PFSK-1 (cell line): ENCODE results near the gene NR3C2.

Experiments used
- FOXP2 ChIP-seq: optimal IDR thresholded peaks from 2 replicates; pipeline ENCODE3; 2011; ENCODE audit warnings: borderline replicate concordance, control low read depth, inconsistent platforms; ENCODE audit not compliant: insufficient read depth; ENCODE audit errors: extremely low read length, extremely low read depth
- POLR2AphosphoS5 ChIP-seq: IDR thresholded peaks from 2 replicates; pipeline ENCODE4 v1.6.1; 2012; ENCODE audit warnings: low read depth, mild to moderate bottlenecking, control low read depth, low read length, moderate library complexity
- REST ChIP-seq, 2 experiments: IDR thresholded peaks; 2 replicates each; pipeline versions ENCODE4 v1.6.1 to v1.8.0; 2011 to 2012; ENCODE audit warnings: low read depth in 2 of 2, low read length in 2 of 2, control low read depth in 1 of 2, inconsistent platforms in 1 of 2, mild to moderate bottlenecking in 1 of 2, moderate library complexity in 1 of 2; ENCODE audit not compliant: insufficient read depth in 1 of 2
- SIN3A ChIP-seq: IDR thresholded peaks from 2 replicates; pipeline ENCODE4 v1.6.1; 2012; ENCODE audit warnings: mild to moderate bottlenecking, low read length, moderate library complexity, borderline replicate concordance; ENCODE audit not compliant: insufficient read depth
- TAF1 ChIP-seq: IDR thresholded peaks from 2 replicates; pipeline ENCODE4 v1.6.1; 2012; ENCODE audit warnings: low read length, control low read depth, borderline replicate concordance; ENCODE audit not compliant: insufficient read depth

NR3C2 gene

GRCh38 chr4:148044089-148044911, 397.9 kb downstream of the NR3C2 start:
- no peak for TF ChIP-seq FOXP2
- TF ChIP-seq TAF1 = no peak
- TF ChIP-seq REST (IDR thresholded peaks at IDR 0.05; ENCODE audit: insufficient read depth in 1 of 2, low read depth in 2 of 2, low read length in 2 of 2) = no peak
- no peak for TF ChIP-seq POLR2AphosphoS5
- TF ChIP-seq SIN3A = no peak

GRCh38 chr4:148041606-148042329, 400.4 kb downstream of the NR3C2 start:
- no peak for TF ChIP-seq REST (IDR thresholded peaks at IDR 0.05; ENCODE audit: insufficient read depth in 1 of 2, low read depth in 2 of 2, low read length in 2 of 2)
- TF ChIP-seq POLR2AphosphoS5 = no peak
- TF ChIP-seq TAF1 = no peak
- no peak for TF ChIP-seq FOXP2
- TF ChIP-seq SIN3A = no peak

- TF ChIP-seq TAF1 (no peak), FOXP2 (no peak), POLR2AphosphoS5 (no peak), SIN3A (no peak), REST (IDR thresholded peaks at IDR 0.05; ENCODE audit: insufficient read depth in 1 of 2, low read depth in 2 of 2, low read length in 2 of 2) (no peak)
These were observed 407.4 kb downstream of the NR3C2 start for GRCh38 chr4:148034813-148035212.

GRCh38 chr4:148030193-148030873, 411.9 kb downstream of the NR3C2 start:
- TF ChIP-seq POLR2AphosphoS5 (no peak), REST (IDR thresholded peaks at IDR 0.05; ENCODE audit: insufficient read depth in 1 of 2, low read depth in 2 of 2, low read length in 2 of 2) (no peak), FOXP2 (no peak), SIN3A (no peak), TAF1 (no peak)
